IMR-90 (cell line): ENCODE measurements around the gene NIPSNAP2. TPM values are rescaled to one million over a fixed set of nuclear protein-coding genes. Genes with fewer than 3 reads are reported as not detected.

ENCODE experiments used
- ATAC-seq: fragments of 200-7000 bp; cut with Tn5 transposase; 2 replicates; pipeline ENCODE4 v1.9.1; 2020; ENCODE audit warnings: low read depth, mild to moderate bottlenecking, moderate library complexity
- BruUV-seq: library from RNA; stranded (reverse); fragments of 400-500 nt; replicated peaks from 2 replicates; lab custom pipeline; 2021; lab: Mats Ljungman, UMichigan
- CTCF ChIA-PET: fragments of 300-600 bp; formaldehyde crosslinking; extraction: SDS; loops from one replicate; lab custom pipeline; 2021; ENCODE audit warnings: antibody characterized with exemption; lab: Yijun Ruan, JAX
- POLR2A ChIA-PET: fragments of 300-600 bp; sonication (Branson Sonifier 250); formaldehyde crosslinking; loops from one replicate; lab custom pipeline; 2022; ENCODE audit warnings: antibody characterized with exemption; ENCODE audit not compliant: unreplicated experiment; lab: Charles Lee
- DNase-seq: peaks from one replicate; pipeline ENCODE4 v3.0.0; 2013
- H2AFZ ChIP-seq: replicated peaks from 2 replicates; pipeline ENCODE3; 2013; ENCODE audit warnings: low read length, mild to moderate bottlenecking; ENCODE audit not compliant: poor library complexity
- H2AK5ac ChIP-seq: 2 replicates; pipeline ENCODE4 v1.6.1; 2013; ENCODE audit warnings: low read depth, low read length, inconsistent platforms
- H2AK9ac ChIP-seq: replicated peaks from 2 replicates; pipeline ENCODE3; 2013; ENCODE audit warnings: mild to moderate bottlenecking, low read depth, low read length, moderate library complexity; ENCODE audit not compliant: poor library complexity
- H2BK120ac ChIP-seq: 2 replicates; pipeline ENCODE4 v1.6.1; 2013; ENCODE audit warnings: low read depth, low read length, inconsistent platforms
- H2BK15ac ChIP-seq: 3 replicates; pipeline ENCODE4 v1.6.1; 2013; ENCODE audit warnings: low read depth, low read length, inconsistent platforms
- H2BK20ac ChIP-seq: 2 replicates; pipeline ENCODE4 v1.6.1; 2013; ENCODE audit warnings: low read depth, mild to moderate bottlenecking, inconsistent platforms, low read length, moderate library complexity
- H2BK5ac ChIP-seq: 2 replicates; pipeline ENCODE4 v1.6.1; 2013; ENCODE audit warnings: mild to moderate bottlenecking, low read depth, low read length, inconsistent platforms; ENCODE audit not compliant: poor library complexity, severe bottlenecking
- H3K14ac ChIP-seq: replicated peaks from 2 replicates; pipeline ENCODE4 v1.6.1; 2013; ENCODE audit warnings: low read depth, low read length, inconsistent platforms
- H3K18ac ChIP-seq: 2 replicates; pipeline ENCODE4 v1.6.1; 2013; ENCODE audit warnings: low read depth, low read length, control low read depth
- H3K23ac ChIP-seq: 2 replicates; pipeline ENCODE4 v1.6.1; 2013; ENCODE audit warnings: low read depth, low read length, inconsistent platforms
- H3K27ac ChIP-seq: 2 replicates; pipeline ENCODE4 v1.5.1; 2013; ENCODE audit warnings: mild to moderate bottlenecking, control low read depth, low read length; ENCODE audit not compliant: insufficient read depth
- H3K27me3 ChIP-seq: 2 replicates; pipeline ENCODE4 v1.6.1; 2013; ENCODE audit warnings: low read length; ENCODE audit not compliant: control insufficient read depth, insufficient read depth
- H3K36me3 ChIP-seq: 2 replicates; pipeline ENCODE4 v1.6.1; 2013; ENCODE audit warnings: low read length, mixed read lengths; ENCODE audit not compliant: control insufficient read depth, insufficient read depth
- H3K4ac ChIP-seq: 2 replicates; pipeline ENCODE4 v1.6.1; 2013; ENCODE audit warnings: low read depth, low read length, inconsistent platforms
- H3K4me1 ChIP-seq: 2 replicates; pipeline ENCODE4 v1.6.1; 2013; ENCODE audit warnings: low read length, mixed read lengths; ENCODE audit not compliant: control insufficient read depth, insufficient read depth
- H3K4me2 ChIP-seq: 2 replicates; pipeline ENCODE4 v1.6.1; 2013; ENCODE audit warnings: low read depth, mild to moderate bottlenecking, control low read depth, low read length, moderate library complexity
- H3K4me3 ChIP-seq: 2 replicates; pipeline ENCODE4 v1.5.1; 2013; ENCODE audit warnings: low read depth, mild to moderate bottlenecking, control low read depth, low read length, moderate library complexity; ENCODE audit not compliant: insufficient read depth
- H3K56ac ChIP-seq: 2 replicates; pipeline ENCODE4 v1.6.1; 2013; ENCODE audit warnings: low read length, inconsistent platforms; ENCODE audit not compliant: insufficient read depth; ENCODE audit errors: extremely low read depth
- H3K79me1 ChIP-seq, 2 experiments: 2 replicates each; pipeline ENCODE4 v1.6.1; 2013; ENCODE audit warnings: low read length in 2 of 2, inconsistent platforms in 1 of 2, low read depth in 1 of 2
- H3K9ac ChIP-seq: 2 replicates; pipeline ENCODE4 v1.6.1; 2013; ENCODE audit warnings: low read depth, low read length, control low read depth
- H3K9me1 ChIP-seq: 2 replicates; pipeline ENCODE4 v1.6.1; 2013; ENCODE audit warnings: low read length, inconsistent platforms; ENCODE audit not compliant: insufficient read depth
- H3K9me3 ChIP-seq: 2 replicates; pipeline ENCODE4 v1.6.1; 2013; ENCODE audit warnings: low read length; ENCODE audit not compliant: control insufficient read depth, insufficient read depth
- H4K20me1 ChIP-seq: 2 replicates; pipeline ENCODE4 v1.6.1; 2013; ENCODE audit warnings: low read length, inconsistent platforms; ENCODE audit not compliant: insufficient read depth
- H4K5ac ChIP-seq: 2 replicates; pipeline ENCODE4 v1.6.1; 2013; ENCODE audit warnings: mild to moderate bottlenecking, low read depth, low read length, control low read depth
- H4K8ac ChIP-seq, 2 experiments: 2 replicates each; pipeline ENCODE4 v1.6.1; 2013; ENCODE audit warnings: low read depth in 2 of 2, low read length in 2 of 2, control low read depth in 1 of 2, inconsistent platforms in 1 of 2
- H4K91ac ChIP-seq: 2 replicates; pipeline ENCODE4 v1.6.1; 2013; ENCODE audit warnings: low read depth, low read length, inconsistent platforms; ENCODE audit not compliant: insufficient read depth
- CEBPB ChIP-seq: IDR thresholded peaks from 2 replicates; pipeline ENCODE4 v1.6.1; 2012; ENCODE audit warnings: low read depth, low read length, improper control_type of control experiment
- CHD1 ChIP-seq: IDR thresholded peaks from 2 replicates; pipeline ENCODE4 v1.6.1; 2012; ENCODE audit warnings: low read depth, low read length, improper control_type of control experiment
- CTCF ChIP-seq: conservative IDR thresholded peaks from 2 replicates; pipeline ENCODE4 v1.5.1; 2012; ENCODE audit warnings: mild to moderate bottlenecking, low read depth, low read length, improper control_type of control experiment
- ELK1 ChIP-seq: fragments of 150-350 bp; IDR thresholded peaks from 2 replicates; pipeline ENCODE4 v1.6.1; 2016; ENCODE audit warnings: low read depth, mild to moderate bottlenecking, low read length, moderate library complexity, borderline replicate concordance
- FOS ChIP-seq: fragments of 150-350 bp; IDR thresholded peaks from 2 replicates; pipeline ENCODE4 v1.6.1; 2016; ENCODE audit warnings: low read depth, low read length
- MAFK ChIP-seq: IDR thresholded peaks from 2 replicates; pipeline ENCODE4 v1.6.1; 2012; ENCODE audit warnings: low read depth, low read length, improper control_type of control experiment
- MAZ ChIP-seq: IDR thresholded peaks from 2 replicates; pipeline ENCODE4 v1.6.1; 2012; ENCODE audit warnings: low read depth, mild to moderate bottlenecking, low read length, improper control_type of control experiment, moderate library complexity, borderline replicate concordance
- POLR2A ChIP-seq: IDR thresholded peaks from 2 replicates; pipeline ENCODE4 v1.6.1; 2012; ENCODE audit warnings: mild to moderate bottlenecking, low read depth, low read length
- RCOR1 ChIP-seq: IDR thresholded peaks from 2 replicates; pipeline ENCODE4 v1.6.1; 2012; ENCODE audit warnings: mild to moderate bottlenecking, low read length, improper control_type of control experiment; ENCODE audit not compliant: insufficient replicate concordance
- RFX5 ChIP-seq: IDR thresholded peaks from 2 replicates; pipeline ENCODE4 v1.8.0; 2012; ENCODE audit warnings: low read depth, mild to moderate bottlenecking, low read length, moderate library complexity
- USF2 ChIP-seq: fragments of 150-350 bp; IDR thresholded peaks from 2 replicates; pipeline ENCODE4 v1.6.1; 2017; ENCODE audit warnings: mild to moderate bottlenecking, antibody characterized with exemption, low read length, low read depth
- WGBS, 2 experiments: methylation state at CpG; one replicate each; pipeline versions ENCODE4 v1.1.5 to v1.1.7; 2013; ENCODE audit warnings: missing lambda C conversion rate in 2 of 2; ENCODE audit not compliant: insufficient read length in 1 of 2; ENCODE audit errors: extremely low coverage in 2 of 2; 5-methylcytosine and 5-hydroxymethylcytosine counted together
- dilution Hi-C: fragments of 300-500 bp; cut with HindIII; formaldehyde crosslinking; loops from one replicate; pipeline ENCODE4 v1.14.3; 2018; ENCODE audit warnings: low sequenced_read_pairs; ENCODE audit not compliant: unreplicated experiment
- in situ Hi-C: fragments of 300-500 bp; cut with MboI; formaldehyde crosslinking; loops from 3 replicates; pipeline ENCODE4 v1.14.3; 2019; ENCODE audit warnings: low sequenced_read_pairs, inconsistent platforms, mixed read lengths
- intact Hi-C: fragments of 100-400 bp; cut with micrococcal nuclease; formaldehyde crosslinking; loops from 2 replicates; pipeline ENCODE4 v1.10.0; 2022
- polyA plus RNA-seq, 3 experiments: library from polyadenylated mRNA; depleted of rRNA; stranded (reverse); fragments of >200 nt; gene quantifications; 2 replicates each; pipeline ENCODE4 v1.2.3, GENCODE V29; 2012; ENCODE audit warnings: low replicate concordance in 1 of 3
- total RNA-seq: library from RNA; depleted of rRNA; stranded (reverse); fragments of >200 nt; gene quantifications from 2 replicates; pipeline ENCODE4 v1.2.3, GENCODE V29; 2012

NIPSNAP2 gene
- total and polyA plus RNA-seq, 2 of the 4 experiments (the other 2 are of a cell fraction): 33.7 to 42.8 TPM

GRCh38 chr7:56003749-56004148 lies 39.4 kb downstream of the NIPSNAP2 start:
- Histone ChIP-seq H2BK20ac (no peak overlapping the region), H2BK5ac (no peak overlapping the region), H4K91ac (no peak overlapping the region), H4K5ac (no peak overlapping the region), H3K4me3 (no peak overlapping the region), H2AK5ac (no peak overlapping the region), H2AK9ac (no peak overlapping the region), H3K4me2 (no peak overlapping the region), H3K27ac (no peak overlapping the region), H2BK120ac (no peak overlapping the region), H3K79me1 (no peaks in the 10 kb centered on the region), H3K9ac (no peak overlapping the region), H4K20me1 (no peaks in the 10 kb centered on the region), H2AFZ (no peak overlapping the region), H3K27me3 (no peaks in the 10 kb centered on the region), H3K9me1 (no peaks in the 10 kb centered on the region; the same call in 1 of the 2 replicates), H3K56ac (no peak overlapping the region), H3K36me3 (peaks cover 6% of the 10 kb centered on the region; the same call in 1 of the 2 replicates), H3K4me1 (no peaks in the 10 kb centered on the region), H3K18ac (no peak overlapping the region), H4K8ac (no peak overlapping the region), H3K23ac (no peak overlapping the region), H3K4ac (no peak overlapping the region), H2BK15ac (no peak overlapping the region), H3K9me3 (no peaks in the 10 kb centered on the region), H3K14ac (no peak overlapping the region)
- CTCF ChIA-PET: interaction anchor here (0.9 kb wide), 1 partner anchor 76 kb away, joined by 8 read pairs; no protein-coding TSS in a partner anchor
- BruUV-seq: no TSS peak
- ATAC-seq: no peak
- POLR2A ChIA-PET: no interaction called here
- in situ Hi-C loops (loop anchor here (5.0 kb wide), 1 partner anchor 69 kb away; no protein-coding TSS in a partner anchor), dilution Hi-C loops (no loop called here), intact Hi-C loops (no loop called here)
- no peak for DNase-seq
- 87% methylated on average over 3 of the region's 4 CpGs; no CpG with 5 or more reads in 1 of the 2 experiments for WGBS, 2 experiments
- TF ChIP-seq CEBPB: no peak
- TF ChIP-seq FOS: no peak
- no peak for TF ChIP-seq CHD1
- TF ChIP-seq USF2: no peak
- TF ChIP-seq POLR2A: no peak
- no peak for TF ChIP-seq MAFK
- no peak for TF ChIP-seq CTCF
- TF ChIP-seq ELK1: no peak
- no peak for TF ChIP-seq RCOR1
- TF ChIP-seq RFX5: no peak
- no peak for TF ChIP-seq MAZ
